CD4-positive, alpha-beta T cell treated with Interleukin-10 for 1 hour (primary cell): ENCODE results near the gene EPB41L1.

ENCODE experiments used
- DNase-seq: peaks from one replicate; pipeline ENCODE4 v3.0.0-alpha.2; 2020

EPB41L1 gene

GRCh38 chr20:36155991-36156390 lies 1.5 kb downstream of the EPB41L1 start:
- no peak for DNase-seq

- no peak for DNase-seq
These were observed 3.1 kb downstream of the EPB41L1 start for GRCh38 chr20:36157610-36158009.

DNA sequence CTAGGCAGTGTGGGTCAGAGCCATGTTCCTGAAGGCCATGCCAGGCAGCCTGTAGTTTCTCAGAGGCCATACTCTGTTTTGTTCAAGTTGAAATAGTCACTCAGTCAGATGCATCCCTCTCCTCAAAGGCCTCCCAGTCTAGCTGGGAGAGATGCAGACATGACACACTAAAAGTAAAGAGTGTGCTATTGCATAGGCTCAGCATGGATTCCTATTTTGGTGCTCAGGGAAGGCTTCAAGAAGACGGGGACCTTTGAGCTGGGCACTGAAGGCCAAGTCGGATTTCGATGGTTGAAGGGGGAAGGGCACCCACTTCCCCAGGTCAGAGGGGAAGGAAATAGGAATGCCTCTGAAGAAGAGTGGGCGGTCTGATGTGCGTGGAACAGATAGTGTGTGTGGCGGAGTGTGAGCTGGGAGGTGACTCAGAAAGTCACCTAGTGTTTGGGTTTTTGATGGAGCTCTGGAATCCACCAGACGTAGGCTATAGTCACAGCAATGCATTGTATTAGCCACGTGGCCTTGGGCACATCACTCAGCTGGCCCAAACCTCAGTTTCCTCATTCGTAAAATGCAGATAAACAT lies 3.7 kb downstream of the EPB41L1 start:
- no peak for DNase-seq

DNA sequence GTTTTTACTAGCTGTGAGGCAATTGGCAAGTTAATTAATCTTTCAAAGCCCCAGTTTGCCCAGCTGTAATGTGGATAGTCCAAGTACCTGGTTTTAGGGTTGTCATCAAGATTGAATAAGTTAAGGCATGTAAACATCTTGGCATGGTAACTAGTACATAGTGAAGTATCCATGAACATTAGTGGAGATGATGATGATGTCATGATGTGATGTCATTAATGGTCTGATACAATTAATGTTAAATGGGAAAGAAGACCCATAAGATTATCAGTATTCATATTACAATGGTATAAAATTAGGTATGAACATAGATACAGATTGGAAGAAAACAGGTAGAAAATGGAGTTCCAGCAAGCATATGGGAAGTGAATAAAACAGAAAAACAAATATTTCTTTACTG lies 5.3 kb downstream of the EPB41L1 start:
- DNase-seq = no peak

GRCh38 chr20:36162272-36162966 lies 7.9 kb downstream of the EPB41L1 start:
- DNase-seq = no peak

DNA sequence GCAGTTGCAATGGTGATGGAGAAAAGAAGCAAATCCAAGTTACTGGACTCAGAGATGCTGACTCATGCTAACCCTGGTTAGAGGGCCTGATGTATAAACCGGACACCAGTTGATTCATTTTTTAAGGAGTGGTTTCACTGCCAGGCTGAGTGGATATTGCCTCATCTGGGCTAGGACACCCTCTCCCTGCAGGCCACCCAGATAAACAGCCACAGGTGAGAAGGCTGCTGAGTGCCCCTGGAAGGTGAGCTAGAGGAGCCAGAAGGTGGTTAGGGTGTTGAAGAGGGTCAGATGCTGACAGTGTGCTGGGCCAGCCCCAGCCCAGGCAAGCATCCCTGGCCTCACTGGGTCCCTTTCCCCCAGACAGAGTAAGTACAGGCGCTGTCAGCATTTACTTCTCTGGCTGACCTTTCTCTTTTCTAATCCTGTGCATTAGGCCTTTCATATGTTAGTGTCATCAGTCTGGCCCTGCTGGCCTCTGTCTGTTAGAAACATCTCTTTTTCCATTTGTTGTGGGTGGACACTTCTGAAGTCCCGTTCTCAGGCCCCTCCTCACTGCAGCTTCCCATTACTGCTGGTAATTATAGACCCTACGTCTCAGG lies 13.5 kb downstream of the EPB41L1 start:
- DNase-seq = no peak

GRCh38 chr20:36170542-36171215 lies 16.1 kb downstream of the EPB41L1 start:
- DNase-seq = no peak

GRCh38 chr20:36173451-36173933 lies 19.0 kb downstream of the EPB41L1 start:
- DNase-seq = no peak

- no peak for DNase-seq
These were observed 20.5 kb downstream of the EPB41L1 start for GRCh38 chr20:36175016-36175415.

DNA sequence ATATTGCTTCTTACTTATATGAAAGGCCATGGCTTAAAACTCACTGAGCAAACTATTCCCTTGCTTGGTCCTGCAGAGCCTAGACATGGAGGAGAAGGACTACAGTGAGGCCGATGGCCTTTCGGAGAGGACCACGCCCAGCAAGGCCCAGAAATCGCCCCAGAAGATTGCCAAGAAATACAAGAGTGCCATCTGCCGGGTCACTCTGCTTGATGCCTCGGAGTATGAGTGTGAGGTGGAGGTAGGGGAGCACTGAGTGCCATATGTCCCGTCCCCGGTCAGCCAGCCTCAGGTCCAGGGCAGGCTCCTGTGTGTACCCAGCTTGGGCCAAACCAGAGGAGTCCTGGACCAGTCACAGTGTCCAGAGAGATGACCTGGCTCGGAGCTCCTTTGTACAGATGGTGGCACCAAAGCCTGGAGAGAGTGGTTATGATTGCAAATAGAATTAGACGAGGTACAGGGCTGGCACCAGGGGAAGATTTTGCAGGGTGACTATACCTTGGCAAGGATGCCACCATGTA lies 21.0 kb downstream of the EPB41L1 start:
- DNase-seq = no peak

DNA sequence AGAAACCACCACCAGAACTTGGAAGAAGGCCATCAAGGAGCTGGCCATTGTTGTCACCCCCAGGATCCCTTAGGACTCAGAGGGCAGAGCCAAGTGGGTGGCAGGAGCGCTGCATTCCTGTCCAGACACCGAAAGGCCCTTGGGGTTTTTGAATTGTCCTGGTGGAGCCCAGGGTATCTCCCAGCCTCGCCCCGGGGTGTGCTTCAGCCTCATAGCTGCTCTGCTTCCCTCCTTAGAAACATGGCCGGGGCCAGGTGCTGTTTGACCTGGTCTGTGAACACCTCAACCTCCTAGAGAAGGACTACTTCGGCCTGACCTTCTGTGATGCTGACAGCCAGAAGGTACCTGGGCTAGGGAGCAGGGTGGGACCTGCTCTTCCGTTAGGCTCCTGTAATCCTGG lies 23.2 kb downstream of the EPB41L1 start:
- no peak for DNase-seq

DNA sequence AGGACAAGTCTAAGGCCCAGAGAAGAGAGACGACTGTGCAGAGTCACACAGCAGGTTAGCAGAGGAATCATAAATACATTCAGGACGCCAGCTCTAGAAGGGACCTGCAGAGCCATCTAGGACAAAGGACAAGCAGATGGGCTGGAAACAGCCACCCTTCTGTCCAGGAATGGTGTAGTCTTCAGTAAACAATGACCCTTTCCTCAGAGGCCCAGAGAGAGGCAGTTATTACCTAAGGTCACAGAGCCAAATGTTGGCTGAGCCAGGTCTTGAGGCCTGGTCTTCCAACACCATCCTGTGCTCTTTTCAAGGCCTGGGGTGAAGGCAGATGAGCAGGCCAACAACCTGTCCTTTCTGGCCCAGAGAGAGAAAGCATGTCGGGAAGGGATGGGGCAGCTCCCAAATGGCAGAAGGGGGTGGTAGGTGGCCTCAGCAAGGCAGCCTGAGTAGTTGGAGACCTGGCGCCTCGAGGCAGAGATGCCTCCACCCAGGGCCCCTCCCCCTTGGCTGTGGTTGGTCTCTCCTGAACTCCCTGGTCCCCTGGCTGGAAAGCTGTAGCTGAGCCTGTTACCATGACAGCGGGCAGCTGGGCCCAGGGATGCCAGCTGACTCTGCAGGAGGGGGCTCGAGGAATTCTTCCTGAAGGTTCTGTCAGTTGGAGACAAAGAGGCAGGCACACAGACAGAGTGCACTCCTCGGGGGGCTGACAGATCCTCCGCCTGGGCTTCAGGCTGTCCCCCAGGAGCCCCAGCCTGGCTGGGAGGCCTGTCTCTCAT lies 24.8 kb downstream of the EPB41L1 start:
- no peak for DNase-seq

DNA sequence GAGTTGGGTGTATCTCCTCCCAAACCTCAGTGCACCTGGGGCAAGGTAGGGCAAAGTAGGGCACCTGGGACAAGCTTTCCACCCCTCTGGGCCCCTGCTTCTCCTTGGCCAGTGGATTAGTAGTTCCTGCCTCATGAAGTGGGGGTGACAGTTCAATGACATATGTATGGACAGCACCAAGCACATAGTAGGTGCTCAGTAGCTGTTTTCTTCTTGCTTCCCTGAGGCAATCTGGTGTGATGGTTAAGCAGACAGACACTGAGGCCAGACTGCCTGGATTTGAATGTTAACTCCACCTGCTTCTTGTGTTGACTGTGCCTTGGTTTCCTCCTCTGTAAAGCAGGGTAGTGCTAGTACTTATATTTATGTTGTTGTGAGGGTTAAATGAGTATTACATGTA lies 25.8 kb downstream of the EPB41L1 start:
- no peak for DNase-seq

GRCh38 chr20:36181934-36182603 lies 27.5 kb downstream of the EPB41L1 start:
- DNase-seq = no peak

DNA sequence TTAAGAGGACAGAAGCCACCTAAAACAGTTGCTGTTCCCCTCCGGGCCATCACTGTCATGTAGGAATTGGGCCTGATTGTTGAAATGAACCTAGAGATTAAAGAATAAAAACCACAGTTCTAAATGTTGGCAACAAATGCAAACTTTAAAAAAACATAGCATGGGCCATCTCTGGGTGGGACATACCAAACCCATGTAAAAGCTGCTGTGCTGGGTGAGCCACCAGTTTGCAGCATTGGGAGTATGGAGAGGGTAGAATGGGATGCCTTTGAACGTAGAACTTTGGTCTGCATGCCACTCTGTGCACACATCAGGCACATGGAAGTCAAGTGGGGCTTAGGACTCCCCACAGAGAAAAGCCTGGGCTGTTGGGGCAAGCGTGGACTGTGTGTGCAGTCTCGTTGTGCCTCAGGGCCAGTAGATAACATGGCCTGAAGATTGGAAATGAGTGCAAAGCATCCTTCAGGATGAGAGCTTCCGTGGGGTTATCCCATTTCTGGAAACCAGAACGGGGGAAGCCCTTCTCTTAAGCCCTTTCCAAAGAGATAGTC lies 28.1 kb downstream of the EPB41L1 start:
- no peak for DNase-seq

DNA sequence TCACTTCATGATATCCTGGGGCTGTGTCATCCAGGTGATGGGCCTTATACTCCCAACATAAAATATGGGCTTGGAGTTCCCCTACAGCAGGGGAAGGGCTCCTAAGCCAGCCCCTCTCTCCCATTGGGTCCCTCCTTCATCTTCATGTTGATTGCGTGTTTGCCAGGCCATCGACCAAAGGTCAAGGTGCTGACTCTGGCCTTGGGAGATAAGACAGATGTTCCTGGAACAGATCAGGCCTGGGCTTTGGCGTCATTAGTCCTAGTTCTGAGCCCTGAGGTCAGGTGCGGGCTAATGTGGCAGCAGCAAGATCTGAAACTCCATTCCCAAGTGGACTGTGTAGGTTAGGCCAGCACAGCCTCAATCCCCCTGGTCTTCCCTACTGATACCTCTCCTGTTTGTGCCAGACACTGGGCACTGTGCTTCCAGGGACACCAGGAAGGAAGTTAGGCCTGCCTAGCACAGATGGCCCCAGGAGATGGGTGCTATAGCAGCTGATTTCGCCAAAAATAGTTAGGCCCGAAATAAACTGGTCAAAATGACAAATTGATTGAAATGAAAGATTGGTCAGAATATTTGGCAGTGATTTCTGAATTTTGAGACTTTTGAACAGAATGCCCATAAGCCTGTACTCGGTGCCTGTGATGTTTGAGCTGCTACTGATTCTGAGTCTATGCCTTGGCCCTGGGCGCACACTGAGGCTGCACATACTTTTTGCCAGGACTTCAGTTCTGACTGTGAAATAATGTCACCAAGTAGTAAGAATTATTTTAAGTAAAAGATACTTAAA lies 28.8 kb downstream of the EPB41L1 start:
- DNase-seq = no peak

- DNase-seq = no peak
These were observed 30.6 kb downstream of the EPB41L1 start for GRCh38 chr20:36184816-36185776.

- no peak for DNase-seq
These were observed 39.6 kb downstream of the EPB41L1 start for GRCh38 chr20:36193977-36194712.

GRCh38 chr20:36196676-36197075 lies 42.1 kb downstream of the EPB41L1 start:
- DNase-seq = no peak
